ENCODE results near the gene P2RX7.
"Not testable (repeated sequence)": the region's sequence is repeated elsewhere in the genome, so short reads cannot be mapped to it uniquely, and the experiment has no call there.

The P2RX7 gene

DNA sequence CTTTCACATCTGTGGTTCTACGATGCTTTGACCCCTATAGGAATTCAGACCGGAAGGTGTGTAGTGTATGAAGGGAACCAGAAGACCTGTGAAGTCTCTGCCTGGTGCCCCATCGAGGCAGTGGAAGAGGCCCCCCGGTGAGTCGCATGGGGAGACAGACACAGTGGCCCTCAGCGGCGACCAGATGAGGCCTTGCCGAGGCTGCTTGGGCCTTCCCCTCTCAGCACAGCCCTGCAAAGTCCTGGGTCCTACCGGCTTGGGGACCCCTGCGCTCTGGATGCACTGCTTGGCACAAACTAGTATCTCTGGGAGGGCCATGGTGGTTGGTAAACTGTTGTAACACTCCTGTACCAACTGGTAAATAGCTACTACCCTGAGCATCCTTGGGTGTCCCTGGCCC is 29.7 kb downstream of the P2RX7 start:
- Histone ChIP-seq H3K4me1 (ENCODE audit: insufficient read depth, poor library complexity, severe bottlenecking) (no peaks in the 10 kb centered on the region), H3K27me3 (ENCODE audit: insufficient read depth, poor library complexity, severe bottlenecking) (no peaks in the 10 kb centered on the region), H3K36me3 (ENCODE audit: low read depth) (no peaks in the 10 kb centered on the region), H3K9me3 (ENCODE audit: severe bottlenecking) (no peaks in the 10 kb centered on the region), H3K4me3 (ENCODE audit: severe bottlenecking) (no peak overlapping the region), H3K27ac (ENCODE audit: poor library complexity, severe bottlenecking) (no peak overlapping the region)
- DNase-seq (ENCODE audit: low spot score) (no peak), ATAC-seq (ENCODE audit: low read depth) (no peak)
- TF ChIP-seq, protein P1, sequence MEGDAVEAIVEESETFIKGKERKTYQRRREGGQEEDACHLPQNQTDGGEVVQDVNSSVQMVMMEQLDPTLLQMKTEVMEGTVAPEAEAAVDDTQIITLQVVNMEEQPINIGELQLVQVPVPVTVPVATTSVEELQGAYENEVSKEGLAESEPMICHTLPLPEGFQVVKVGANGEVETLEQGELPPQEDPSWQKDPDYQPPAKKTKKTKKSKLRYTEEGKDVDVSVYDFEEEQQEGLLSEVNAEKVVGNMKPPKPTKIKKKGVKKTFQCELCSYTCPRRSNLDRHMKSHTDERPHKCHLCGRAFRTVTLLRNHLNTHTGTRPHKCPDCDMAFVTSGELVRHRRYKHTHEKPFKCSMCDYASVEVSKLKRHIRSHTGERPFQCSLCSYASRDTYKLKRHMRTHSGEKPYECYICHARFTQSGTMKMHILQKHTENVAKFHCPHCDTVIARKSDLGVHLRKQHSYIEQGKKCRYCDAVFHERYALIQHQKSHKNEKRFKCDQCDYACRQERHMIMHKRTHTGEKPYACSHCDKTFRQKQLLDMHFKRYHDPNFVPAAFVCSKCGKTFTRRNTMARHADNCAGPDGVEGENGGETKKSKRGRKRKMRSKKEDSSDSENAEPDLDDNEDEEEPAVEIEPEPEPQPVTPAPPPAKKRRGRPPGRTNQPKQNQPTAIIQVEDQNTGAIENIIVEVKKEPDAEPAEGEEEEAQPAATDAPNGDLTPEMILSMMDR (IDR thresholded peaks at IDR 0.05; ENCODE audit: poor library complexity, severe bottlenecking) = no peak

DNA sequence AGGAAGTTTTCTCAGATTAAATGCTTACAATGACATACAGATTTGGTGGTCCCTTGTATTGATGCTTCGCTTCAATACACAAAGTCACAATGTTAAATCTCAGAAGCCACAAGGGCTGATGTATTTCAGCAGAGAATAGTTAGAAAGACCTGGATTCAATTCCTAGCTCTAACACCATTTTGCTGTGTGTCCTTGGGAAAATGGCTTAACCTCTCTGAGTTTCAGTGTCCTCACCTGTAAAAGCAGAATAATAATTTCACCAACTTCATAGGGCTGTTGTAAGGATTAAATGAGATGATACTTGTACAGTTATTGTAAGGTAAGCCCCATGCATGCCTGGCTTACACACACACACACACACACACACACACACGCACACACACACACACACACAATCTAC is 30.3 kb downstream of the P2RX7 start:
- H3K4me3 ChIP-seq (ENCODE audit: severe bottlenecking) = no peak overlapping the region
- no peaks in the 10 kb centered on the region for H3K36me3 ChIP-seq (ENCODE audit: low read depth)
- ATAC-seq (ENCODE audit: low read depth) = no peak
- no peaks in the 10 kb centered on the region for H3K27me3 ChIP-seq (ENCODE audit: insufficient read depth, poor library complexity, severe bottlenecking)
- H3K27ac ChIP-seq (ENCODE audit: poor library complexity, severe bottlenecking) = no peak overlapping the region
- no peaks in the 10 kb centered on the region for H3K4me1 ChIP-seq (ENCODE audit: insufficient read depth, poor library complexity, severe bottlenecking)
- no peak for DNase-seq (ENCODE audit: low spot score)
- TF ChIP-seq, protein P1 (IDR thresholded peaks at IDR 0.05; ENCODE audit: poor library complexity, severe bottlenecking) = no peak
- H3K9me3 ChIP-seq (ENCODE audit: severe bottlenecking) = no peaks in the 10 kb centered on the region

DNA sequence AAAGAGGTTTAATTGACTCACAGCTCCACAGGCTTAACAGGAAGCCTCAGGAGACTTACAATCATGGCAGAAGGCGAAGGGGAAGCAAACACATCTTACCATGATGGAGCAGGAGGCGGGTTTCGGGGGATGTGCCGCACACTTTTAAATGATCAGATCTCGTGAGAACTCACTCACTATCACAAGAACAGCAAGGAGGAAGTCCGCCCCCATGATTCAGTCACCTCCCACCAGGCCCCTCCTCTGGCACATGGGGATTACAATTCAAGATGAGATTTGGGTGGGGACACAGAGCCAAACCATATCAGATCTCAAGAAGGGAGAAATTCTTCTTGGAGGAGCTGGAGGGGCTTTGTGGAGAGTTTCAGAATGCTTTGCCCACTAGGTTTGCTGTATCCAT is 32.2 kb downstream of the P2RX7 start:
- not testable (repeated sequence) for DNase-seq (ENCODE audit: low spot score); ATAC-seq (ENCODE audit: low read depth); H3K27ac ChIP-seq (ENCODE audit: poor library complexity, severe bottlenecking); H3K9me3 ChIP-seq (ENCODE audit: severe bottlenecking); H3K27me3 ChIP-seq (ENCODE audit: insufficient read depth, poor library complexity, severe bottlenecking); H3K36me3 ChIP-seq (ENCODE audit: low read depth); H3K4me3 ChIP-seq (ENCODE audit: severe bottlenecking); H3K4me1 ChIP-seq (ENCODE audit: insufficient read depth, poor library complexity, severe bottlenecking)

DNA sequence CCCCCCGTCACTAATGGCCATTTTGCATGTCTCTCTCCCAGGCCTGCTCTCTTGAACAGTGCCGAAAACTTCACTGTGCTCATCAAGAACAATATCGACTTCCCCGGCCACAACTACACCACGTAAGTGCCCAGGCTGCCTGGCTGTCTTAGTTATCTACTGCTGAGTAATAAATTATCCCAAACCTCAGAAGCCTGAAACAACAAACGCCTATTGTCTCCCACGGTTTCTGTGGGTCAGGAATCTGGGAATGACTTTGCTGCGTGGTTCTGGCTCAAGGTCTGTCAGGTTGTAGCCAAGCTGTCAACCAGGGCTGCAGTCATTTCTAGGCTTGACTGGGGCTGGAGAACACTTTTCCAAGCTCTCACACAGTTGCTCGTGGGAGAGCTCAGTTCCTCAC is 32.6 kb downstream of the P2RX7 start:
- Histone ChIP-seq H3K9me3 (ENCODE audit: severe bottlenecking) (no peaks in the 10 kb centered on the region), H3K27me3 (ENCODE audit: insufficient read depth, poor library complexity, severe bottlenecking) (no peaks in the 10 kb centered on the region), H3K4me1 (ENCODE audit: insufficient read depth, poor library complexity, severe bottlenecking) (no peaks in the 10 kb centered on the region), H3K36me3 (ENCODE audit: low read depth) (no peaks in the 10 kb centered on the region), H3K27ac (ENCODE audit: poor library complexity, severe bottlenecking) (no peak overlapping the region), H3K4me3 (ENCODE audit: severe bottlenecking) (no peak overlapping the region)
- TF ChIP-seq, protein P1 (IDR thresholded peaks at IDR 0.05; ENCODE audit: poor library complexity, severe bottlenecking) = no peak
- DNase-seq (ENCODE audit: low spot score) (no peak), ATAC-seq (ENCODE audit: low read depth) (no peak)

DNA sequence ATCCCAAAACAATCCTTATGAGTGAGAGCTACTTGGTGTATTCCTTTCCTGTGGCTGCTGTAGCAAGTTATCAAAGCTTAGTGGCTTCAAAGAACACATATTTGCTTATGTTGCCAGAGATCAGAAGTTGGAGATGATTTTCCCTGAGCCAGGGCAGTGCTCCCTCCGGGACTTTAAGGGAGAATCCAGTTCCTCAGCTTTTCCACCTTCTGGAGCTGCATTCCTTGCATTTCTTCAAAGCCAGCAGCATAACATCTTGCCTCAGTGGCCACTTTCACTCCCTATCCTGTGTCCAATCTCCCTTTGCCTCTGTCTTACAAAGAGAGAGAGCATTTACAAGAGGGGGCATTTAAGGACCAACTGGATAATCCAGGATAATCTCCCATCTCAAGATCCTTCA is 33.7 kb downstream of the P2RX7 start:
- no peak for ATAC-seq (ENCODE audit: low read depth)
- no peaks in the 10 kb centered on the region for H3K27me3 ChIP-seq (ENCODE audit: insufficient read depth, poor library complexity, severe bottlenecking)

More for the DNA sequence above, 33.7 kb downstream of the P2RX7 start:
- Histone ChIP-seq H3K9me3 (ENCODE audit: severe bottlenecking) (no peaks in the 10 kb centered on the region), H3K27ac (ENCODE audit: poor library complexity, severe bottlenecking) (no peak overlapping the region), H3K4me3 (ENCODE audit: severe bottlenecking) (no peak overlapping the region), H3K4me1 (ENCODE audit: insufficient read depth, poor library complexity, severe bottlenecking) (no peaks in the 10 kb centered on the region), H3K36me3 (ENCODE audit: low read depth) (no peaks in the 10 kb centered on the region)
- TF ChIP-seq, protein P1 (IDR thresholded peaks at IDR 0.05; ENCODE audit: poor library complexity, severe bottlenecking) = no peak
- no peak for DNase-seq (ENCODE audit: low spot score)

All from RWPE2 (cell line).